Body of pancreas (tissue), 4 donors: Measurements from ENCODE around the gene AVEN.

Experiments used
- POLR2A ChIP-seq, 3 donors: fragments of 450-650 bp; IDR thresholded peaks; one replicate each; pipeline ENCODE4 v1.6.1; 2016; ENCODE audit warnings: antibody characterized with exemption in 3 of 3, mild to moderate bottlenecking in 2 of 3
- TF ChIP-seq, protein P1 (sequence below), 7 experiments: fragments of 450-650 bp in 4 of 7; fragments of 200-600 bp in 3 of 7; sonication (generic) in 3 of 7; IDR thresholded peaks; one replicate each; pipeline ENCODE4 v1.5.1; 2016 to 2019; ENCODE audit warnings: antibody characterized with exemption in 7 of 7

DNA sequence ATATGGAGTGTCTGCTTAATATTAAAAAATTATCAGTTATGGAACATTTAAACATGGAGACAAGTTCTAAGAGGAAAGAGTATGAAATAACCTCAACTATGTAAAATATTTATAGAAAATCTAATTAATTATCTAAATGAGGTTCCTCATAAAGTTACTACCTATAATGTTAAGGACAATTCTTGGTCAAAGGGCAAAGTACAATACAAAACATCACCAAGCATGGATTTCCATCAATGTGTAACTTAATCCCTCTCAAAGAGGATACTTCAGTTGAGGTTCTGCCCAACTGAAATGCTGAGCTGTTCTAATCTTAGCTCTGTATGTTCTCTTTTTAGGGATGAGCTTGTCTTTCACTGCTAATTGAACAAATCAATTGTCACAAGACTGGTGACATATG is 126.7 kb downstream of the AVEN start:
- TF ChIP-seq, protein P1, sequence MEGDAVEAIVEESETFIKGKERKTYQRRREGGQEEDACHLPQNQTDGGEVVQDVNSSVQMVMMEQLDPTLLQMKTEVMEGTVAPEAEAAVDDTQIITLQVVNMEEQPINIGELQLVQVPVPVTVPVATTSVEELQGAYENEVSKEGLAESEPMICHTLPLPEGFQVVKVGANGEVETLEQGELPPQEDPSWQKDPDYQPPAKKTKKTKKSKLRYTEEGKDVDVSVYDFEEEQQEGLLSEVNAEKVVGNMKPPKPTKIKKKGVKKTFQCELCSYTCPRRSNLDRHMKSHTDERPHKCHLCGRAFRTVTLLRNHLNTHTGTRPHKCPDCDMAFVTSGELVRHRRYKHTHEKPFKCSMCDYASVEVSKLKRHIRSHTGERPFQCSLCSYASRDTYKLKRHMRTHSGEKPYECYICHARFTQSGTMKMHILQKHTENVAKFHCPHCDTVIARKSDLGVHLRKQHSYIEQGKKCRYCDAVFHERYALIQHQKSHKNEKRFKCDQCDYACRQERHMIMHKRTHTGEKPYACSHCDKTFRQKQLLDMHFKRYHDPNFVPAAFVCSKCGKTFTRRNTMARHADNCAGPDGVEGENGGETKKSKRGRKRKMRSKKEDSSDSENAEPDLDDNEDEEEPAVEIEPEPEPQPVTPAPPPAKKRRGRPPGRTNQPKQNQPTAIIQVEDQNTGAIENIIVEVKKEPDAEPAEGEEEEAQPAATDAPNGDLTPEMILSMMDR (IDR thresholded peaks at IDR 0.05): no peak
- TF ChIP-seq POLR2A (IDR thresholded peaks at IDR 0.05): no peak
